Thyroid gland (tissue), 4 donors: Measurements from ENCODE around the gene KCNH4.

ENCODE experiments used
- POLR2A ChIP-seq, 2 donors: fragments of 450-650 bp; IDR thresholded peaks; one replicate each; pipeline ENCODE4 v1.6.1; 2017; ENCODE audit warnings: antibody characterized with exemption in 2 of 2, mild to moderate bottlenecking in 2 of 2, moderate library complexity in 1 of 2
- TF ChIP-seq, protein P1 (sequence below), 6 experiments: fragments of 200-600 bp in 3 of 6; fragments of 450-650 bp in 3 of 6; sonication (generic) in 3 of 6; IDR thresholded peaks; one replicate each; pipeline ENCODE4 v1.5.1; 2016 to 2019; ENCODE audit warnings: antibody characterized with exemption in 6 of 6, mild to moderate bottlenecking in 2 of 6, inconsistent platforms in 1 of 6, moderate library complexity in 1 of 6

DNA sequence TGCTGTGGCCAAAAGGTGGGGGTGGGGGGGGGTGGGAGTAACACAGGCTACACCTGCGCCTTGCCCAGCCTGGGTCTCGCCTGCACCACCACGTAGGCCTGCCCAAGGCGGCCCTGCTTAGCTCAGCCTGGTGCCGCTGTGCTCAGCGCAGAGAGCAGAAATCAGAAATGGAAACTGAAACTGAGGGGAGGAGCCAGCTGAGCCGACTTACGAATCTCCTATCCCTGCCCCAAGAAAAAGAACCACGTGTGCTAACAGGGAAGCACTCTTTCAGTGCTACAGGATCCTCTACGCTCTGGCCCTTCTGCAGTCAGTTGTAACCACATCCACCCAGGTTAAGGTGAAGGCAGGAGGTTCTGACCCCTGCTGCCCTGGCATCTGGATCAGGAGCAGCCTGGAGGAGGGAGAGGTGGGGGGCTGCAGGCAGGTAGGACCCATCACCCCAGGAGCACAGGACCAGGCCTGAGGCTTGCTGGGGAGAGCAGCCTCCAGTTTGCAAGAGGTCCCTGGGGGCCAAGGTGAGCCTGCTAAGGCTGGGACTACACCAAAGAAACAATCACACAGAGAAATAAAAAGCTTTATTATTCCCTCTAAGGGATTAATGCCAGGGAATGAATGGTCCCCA is 68.3 kb downstream of the KCNH4 start, which contains the start of gene DHX58:
- TF ChIP-seq, protein P1, sequence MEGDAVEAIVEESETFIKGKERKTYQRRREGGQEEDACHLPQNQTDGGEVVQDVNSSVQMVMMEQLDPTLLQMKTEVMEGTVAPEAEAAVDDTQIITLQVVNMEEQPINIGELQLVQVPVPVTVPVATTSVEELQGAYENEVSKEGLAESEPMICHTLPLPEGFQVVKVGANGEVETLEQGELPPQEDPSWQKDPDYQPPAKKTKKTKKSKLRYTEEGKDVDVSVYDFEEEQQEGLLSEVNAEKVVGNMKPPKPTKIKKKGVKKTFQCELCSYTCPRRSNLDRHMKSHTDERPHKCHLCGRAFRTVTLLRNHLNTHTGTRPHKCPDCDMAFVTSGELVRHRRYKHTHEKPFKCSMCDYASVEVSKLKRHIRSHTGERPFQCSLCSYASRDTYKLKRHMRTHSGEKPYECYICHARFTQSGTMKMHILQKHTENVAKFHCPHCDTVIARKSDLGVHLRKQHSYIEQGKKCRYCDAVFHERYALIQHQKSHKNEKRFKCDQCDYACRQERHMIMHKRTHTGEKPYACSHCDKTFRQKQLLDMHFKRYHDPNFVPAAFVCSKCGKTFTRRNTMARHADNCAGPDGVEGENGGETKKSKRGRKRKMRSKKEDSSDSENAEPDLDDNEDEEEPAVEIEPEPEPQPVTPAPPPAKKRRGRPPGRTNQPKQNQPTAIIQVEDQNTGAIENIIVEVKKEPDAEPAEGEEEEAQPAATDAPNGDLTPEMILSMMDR (IDR thresholded peaks at IDR 0.05) = no peak
- TF ChIP-seq POLR2A (IDR thresholded peaks at IDR 0.05) = peak in 1 of 2 donors; percentile 56
